HepG2 (cell line): ENCODE measurements around the gene PDE8B. TPM values are rescaled to one million over a fixed set of nuclear protein-coding genes. Genes with fewer than 3 reads are reported as not detected.

ENCODE experiments used
- ATAC-seq: fragments of 200-7000 bp; cut with Tn5 transposase; 3 replicates; pipeline ENCODE4 v1.9.1; 2020; ENCODE audit warnings: mild to moderate bottlenecking, moderate library complexity
- BruUV-seq: library from RNA; stranded (reverse); fragments of 400-500 nt; replicated peaks from 2 replicates; lab custom pipeline; 2021; lab: Mats Ljungman, UMichigan
- CTCF ChIA-PET: fragments of 300-600 bp; formaldehyde crosslinking; extraction: SDS; loops from one replicate; lab custom pipeline; 2021; ENCODE audit warnings: low total read pairs, inconsistent platforms, low intra/inter-chr PET ratio; lab: Yijun Ruan, JAX
- POLR2A ChIA-PET: fragments of 350-600 bp; sonication (Branson Sonifier 250); formaldehyde crosslinking; loops from one replicate; lab custom pipeline; 2020; ENCODE audit warnings: antibody characterized with exemption, inconsistent platforms; lab: Yijun Ruan, JAX
- DNase-seq: peaks from one replicate; pipeline ENCODE4 v3.0.0-alpha.2; 2015; ENCODE audit warnings: low spot score
- FAIRE-seq: peaks from 3 replicates; lab custom pipeline; 2011; peaks lifted over from hg19 to GRCh38; lab: Jason Lieb, UNC
- H2AFZ ChIP-seq: one replicate; pipeline ENCODE4 v1.6.1; 2011; ENCODE audit warnings: low read length, inconsistent platforms
- H3K27ac ChIP-seq: fragments of 300-600 bp; 3 replicates; pipeline ENCODE4 v1.8.0; 2011; ENCODE audit warnings: mixed run types, mild to moderate bottlenecking, mixed read lengths, low read length, inconsistent platforms; ENCODE audit not compliant: insufficient read depth; ENCODE audit errors: extremely low read length
- H3K27me3 ChIP-seq, 2 experiments: fragments of 200-600 bp in 1 of 2; 2 replicates in 1 of 2; 3 replicates in 1 of 2; pipeline versions ENCODE4 v1.6.0 to v1.8.0; 2011; ENCODE audit warnings: low read length in 2 of 2, mild to moderate bottlenecking in 2 of 2, moderate library complexity in 2 of 2, inconsistent platforms in 1 of 2; ENCODE audit not compliant: insufficient read depth in 2 of 2, control insufficient read depth in 1 of 2
- H3K36me3 ChIP-seq, 2 experiments: fragments of 200-600 bp in 1 of 2; replicated peaks in 1 of 2; 2 replicates in 1 of 2; 3 replicates in 1 of 2; pipeline versions ENCODE4 v1.5.1 to v1.8.0; 2011; ENCODE audit warnings: low read length in 2 of 2, inconsistent platforms in 1 of 2; ENCODE audit not compliant: insufficient read depth in 2 of 2, control insufficient read depth in 1 of 2
- H3K4me1 ChIP-seq: 2 replicates; pipeline ENCODE4 v1.5.1; 2012; ENCODE audit warnings: low read length, inconsistent platforms; ENCODE audit not compliant: insufficient read depth
- H3K4me2 ChIP-seq: 2 replicates; pipeline ENCODE4 v1.6.0; 2011; ENCODE audit warnings: low read depth, low read length, inconsistent platforms
- H3K4me3 ChIP-seq, 3 experiments: fragments of 200-600 bp in 1 of 3; sonication (generic), shearing (Covaris generic) in 1 of 3; replicated peaks in 1 of 3; 2 replicates each; pipeline ENCODE4 v1.5.1; 2011 to 2016; ENCODE audit warnings: low read length in 3 of 3, inconsistent platforms in 2 of 3, low read depth in 2 of 3, mild to moderate bottlenecking in 2 of 3, control low read depth in 1 of 3, mixed read lengths in 1 of 3; ENCODE audit not compliant: insufficient read depth in 1 of 3
- H3K79me2 ChIP-seq: one replicate; pipeline ENCODE4 v1.6.1; 2011; ENCODE audit warnings: low read length, inconsistent platforms; ENCODE audit not compliant: insufficient read depth
- H3K9ac ChIP-seq: 2 replicates; pipeline ENCODE4 v1.6.0; 2011; ENCODE audit warnings: mild to moderate bottlenecking, low read depth, low read length, inconsistent platforms; ENCODE audit not compliant: insufficient read depth
- H3K9me3 ChIP-seq: 2 replicates; pipeline ENCODE4 v1.5.1; 2012; ENCODE audit warnings: mild to moderate bottlenecking, low read length
- H4K20me1 ChIP-seq: 2 replicates; pipeline ENCODE4 v1.6.0; 2011; ENCODE audit warnings: inconsistent platforms, mild to moderate bottlenecking, low read length, moderate library complexity; ENCODE audit not compliant: insufficient read depth
- CBX5 ChIP-seq: sonication (generic); formaldehyde crosslinking; IDR thresholded peaks from 2 replicates; pipeline ENCODE4 v1.4.0; 2020; ENCODE audit warnings: missing genetic modification reagents, borderline replicate concordance
- EP300 ChIP-seq, 3 experiments: sonication (generic) in 1 of 3; formaldehyde crosslinking in 1 of 3; IDR thresholded peaks; 2 replicates each; pipeline versions ENCODE4 v1.5.1 to v1.6.1; 2011 to 2020; ENCODE audit warnings: low read depth in 2 of 3, low read length in 2 of 3, borderline replicate concordance in 1 of 3, improper control_type of control experiment in 1 of 3, mild to moderate bottlenecking in 1 of 3, missing genetic modification reagents in 1 of 3, moderate library complexity in 1 of 3
- IKZF5 ChIP-seq: IDR thresholded peaks from 2 replicates; pipeline ENCODE4 v1.6.1; 2018; ENCODE audit warnings: missing genetic modification reagents, mild to moderate bottlenecking, missing compliant biosample characterization
- PAWR ChIP-seq: sonication (generic); formaldehyde crosslinking; IDR thresholded peaks from 2 replicates; pipeline ENCODE4 v1.4.0; 2020; ENCODE audit warnings: missing genetic modification reagents, mild to moderate bottlenecking, borderline replicate concordance
- REL ChIP-seq: sonication (generic); formaldehyde crosslinking; conservative IDR thresholded peaks from 2 replicates; pipeline ENCODE4 v1.8.0; 2022; ENCODE audit warnings: mild to moderate bottlenecking, missing genetic modification reagents, moderate library complexity
- RXRB ChIP-seq: IDR thresholded peaks from 2 replicates; pipeline ENCODE4 v1.6.1; 2016; ENCODE audit warnings: borderline replicate concordance, missing genetic modification reagents, missing compliant biosample characterization
- ZBTB10 ChIP-seq: sonication (generic); formaldehyde crosslinking; IDR thresholded peaks from 2 replicates; pipeline ENCODE4 v1.4.0; 2020; ENCODE audit warnings: missing genetic modification reagents, borderline replicate concordance
- ZBTB25 ChIP-seq: IDR thresholded peaks from 2 replicates; pipeline ENCODE4 v1.6.1; 2018; ENCODE audit warnings: missing genetic modification reagents
- ZBTB7A ChIP-seq: sonication (generic); formaldehyde crosslinking; IDR thresholded peaks from 2 replicates; pipeline ENCODE4 v1.8.0; 2022; ENCODE audit warnings: mild to moderate bottlenecking, missing genetic modification reagents
- ZFP41 ChIP-seq: sonication (generic); formaldehyde crosslinking; IDR thresholded peaks from 2 replicates; pipeline ENCODE4 v1.4.0; 2020; ENCODE audit warnings: mild to moderate bottlenecking, missing genetic modification reagents, borderline replicate concordance
- ZNF510 ChIP-seq: sonication (generic); formaldehyde crosslinking; IDR thresholded peaks from 2 replicates; pipeline ENCODE4 v1.4.0; 2020; ENCODE audit warnings: low read depth, mild to moderate bottlenecking, missing genetic modification reagents
- ZNF549 ChIP-seq: sonication (generic); formaldehyde crosslinking; IDR thresholded peaks from 2 replicates; pipeline ENCODE4 v1.5.0; 2020; ENCODE audit warnings: missing genetic modification reagents
- ZNF558 ChIP-seq: sonication (generic); formaldehyde crosslinking; IDR thresholded peaks from 2 replicates; pipeline ENCODE4 v1.9.0; 2022; ENCODE audit warnings: mild to moderate bottlenecking, missing genetic modification reagents, borderline replicate concordance
- WGBS: methylation state at CpG from one replicate; pipeline ENCODE4 v1.1.6; 2017; ENCODE audit warnings: low lambda C conversion rate; 5-methylcytosine and 5-hydroxymethylcytosine counted together
- in situ Hi-C: cut with HindIII; loops from 2 replicates; pipeline ENCODE4 v1.10.0; 2017; ENCODE audit warnings: low pct_unique_long_range_greater_than_20kb; ENCODE audit not compliant: extremely low pct_ligation_motif_present
- intact Hi-C: fragments of 100-400 bp; cut with micrococcal nuclease; formaldehyde crosslinking; loops from one replicate; pipeline ENCODE4 v1.10.0; 2022; ENCODE audit not compliant: unreplicated experiment
- polyA plus RNA-seq, 8 experiments: library from polyadenylated mRNA; depleted of rRNA in 3 of 8; stranded (reverse) in 7 of 8; unstranded in 1 of 8; fragments of >200 nt; fragmentation: Illumina TruSeq in 4 of 8; extraction: Trizol in 4 of 8; gene quantifications; 2 replicates each; pipeline versions ENCODE4 v1.2.1 to v1.2.3, GENCODE V29; 2011 to 2016; ENCODE audit warnings: low read depth in 4 of 8, missing spikeins in 1 of 8, mixed read lengths in 1 of 8; ENCODE audit not compliant: insufficient read depth in 1 of 8
- total RNA-seq, 5 experiments: library from RNA; depleted of rRNA; stranded (reverse); fragments of >200 nt; fragmentation: Illumina TruSeq; extraction: Trizol; gene quantifications; 2 replicates each; pipeline ENCODE4 v1.2.3, GENCODE V29; 2016; ENCODE audit warnings: low read depth in 1 of 5
- TF ChIP-seq, protein P1 (sequence below): sonication (generic); formaldehyde crosslinking; IDR thresholded peaks from 2 replicates; pipeline ENCODE4 v1.5.0; 2020; ENCODE audit warnings: missing genetic modification reagents, mild to moderate bottlenecking, borderline replicate concordance

The PDE8B gene
- total and polyA plus RNA-seq, 2 of the 13 experiments (the other 11 are each of a cell fraction or from before 2014, with no cell fraction given) = 0.07 TPM; not detected in 1

GRCh38 chr5:77222722-77223121 is 12.2 kb downstream of the PDE8B start (continued):
- TF ChIP-seq ZBTB10 (CRISPR knock-in tag) = no peak
- no peak for TF ChIP-seq REL (CRISPR knock-in tag)

DNA sequence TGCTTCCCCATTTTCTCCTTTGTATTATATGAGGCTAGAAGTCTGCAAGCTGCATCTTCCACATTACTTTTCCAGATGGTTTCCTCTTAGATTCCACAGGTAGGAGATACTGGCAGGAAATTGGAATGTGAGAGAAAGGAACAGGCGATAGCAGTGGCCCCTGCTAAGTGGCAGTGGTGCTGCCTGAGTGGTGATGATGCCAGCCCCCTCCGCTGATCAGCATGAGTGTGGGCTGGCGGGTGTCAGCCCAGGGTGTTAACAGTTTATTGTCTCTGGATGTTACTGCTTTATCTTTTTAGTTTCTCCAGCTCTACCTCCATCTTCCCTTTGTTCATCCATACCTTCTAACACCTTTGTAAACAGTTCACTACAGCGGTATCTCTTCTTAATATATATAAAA is 13.2 kb downstream of the PDE8B start:
- DNase-seq (no peak), ATAC-seq (no peak), FAIRE-seq (no peak)
- Histone ChIP-seq H3K9ac (no peak overlapping the region), H2AFZ (no peak overlapping the region), H3K27ac (no peak overlapping the region), H3K27me3 (peaks cover 2 to 5% of the 10 kb centered on the region in 2 experiments; a peak in 4 of 5 replicates), H3K4me2 (no peak overlapping the region)
- POLR2A ChIA-PET = no interaction called here
- 46% methylated on average over 4 of the region's 4 CpGs for WGBS
- in situ Hi-C loops = no loop called here
- BruUV-seq = no TSS peak
- no peak for TF ChIP-seq EP300 (IDR thresholded peaks at IDR 0.05; ENCODE audit: low read depth in 2 of 2, low read length in 2 of 2)
- no peak for TF ChIP-seq EP300 (CRISPR knock-in tag; IDR thresholded peaks at IDR 0.05; ENCODE audit: borderline replicate concordance)
- TF ChIP-seq ZNF549 (CRISPR knock-in tag) = no peak
- TF ChIP-seq ZBTB25 (CRISPR knock-in tag) = no peak
- TF ChIP-seq CBX5 (CRISPR knock-in tag) = no peak
- TF ChIP-seq RXRB (CRISPR knock-in tag) = no peak
- TF ChIP-seq ZBTB7A (CRISPR knock-in tag) = no peak
- TF ChIP-seq, protein P1, sequence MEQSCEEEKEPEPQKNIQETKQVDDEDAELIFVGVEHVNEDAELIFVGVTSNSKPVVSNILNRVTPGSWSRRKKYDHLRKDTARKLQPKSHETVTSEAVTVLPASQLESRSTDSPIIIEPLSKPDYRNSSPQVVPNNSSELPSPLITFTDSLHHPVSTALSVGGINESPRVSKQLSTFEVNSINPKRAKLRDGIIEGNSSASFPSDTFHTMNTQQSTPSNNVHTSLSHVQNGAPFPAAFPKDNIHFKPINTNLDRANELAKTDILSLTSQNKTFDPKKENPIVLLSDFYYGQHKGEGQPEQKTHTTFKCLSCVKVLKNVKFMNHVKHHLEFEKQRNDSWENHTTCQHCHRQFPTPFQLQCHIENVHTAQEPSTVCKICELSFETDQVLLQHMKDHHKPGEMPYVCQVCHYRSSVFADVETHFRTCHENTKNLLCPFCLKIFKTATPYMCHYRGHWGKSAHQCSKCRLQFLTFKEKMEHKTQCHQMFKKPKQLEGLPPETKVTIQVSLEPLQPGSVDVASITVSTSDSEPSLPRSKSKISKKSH (CRISPR knock-in tag) = no peak
- TF ChIP-seq ZNF510 (CRISPR knock-in tag) = no peak
- TF ChIP-seq PAWR (CRISPR knock-in tag) = no peak
- TF ChIP-seq ZFP41 (CRISPR knock-in tag) = no peak
- no peak for TF ChIP-seq ZNF558 (CRISPR knock-in tag)
- no peak for TF ChIP-seq IKZF5 (CRISPR knock-in tag)
- TF ChIP-seq, all 625 proteins: peak for 0
- no peaks in the 10 kb centered on the region for H4K20me1 ChIP-seq
- H3K4me3 ChIP-seq = no peak overlapping the region
- H3K9me3 ChIP-seq = no peaks in the 10 kb centered on the region
- no peaks in the 10 kb centered on the region for H3K36me3 ChIP-seq
- intact Hi-C loops = no loop called here
- no peaks in the 10 kb centered on the region for H3K79me2 ChIP-seq
- CTCF ChIA-PET = no interaction called here
- H3K4me1 ChIP-seq = no peaks in the 10 kb centered on the region
